ENCODE data around the gene NFIC. TPM values are rescaled to one million over a fixed set of nuclear protein-coding genes. Genes with fewer than 3 reads are reported as not detected.

The NFIC gene
- total RNA-seq, 1 experiment from 2014 or later, result 8.0 TPM

GRCh38 chr19:3407556-3408516, 41.5 kb downstream of the NFIC start:
- no peaks in the 10 kb centered on the region for H3K27me3 ChIP-seq (ENCODE audit: insufficient read depth, low read length)
- no peak overlapping the region for H3K9ac ChIP-seq (ENCODE audit: extremely low read depth, insufficient read length, low read length)
- H3K14ac ChIP-seq (ENCODE audit: insufficient read depth, low read length), result no peak overlapping the region
- no peak overlapping the region for H3T11ph ChIP-seq (ENCODE audit: low read length)
- DNase-seq, result no peak
- H3K27ac ChIP-seq (ENCODE audit: insufficient read length, low read depth, low read length), result no peak overlapping the region
- no peak overlapping the region for H3K18ac ChIP-seq (ENCODE audit: insufficient read length, low read depth, low read length)
- no peak overlapping the region for H2BK120ac ChIP-seq (ENCODE audit: low read depth, low read length, poor library complexity, severe bottlenecking)
- H3K4ac ChIP-seq (ENCODE audit: low read depth, low read length), result no peak overlapping the region
- WGBS (ENCODE audit: extremely low coverage, insufficient read length, low lambda C conversion rate), result no CpG with 5 or more reads among the region's 27 CpGs
- no peaks in the 10 kb centered on the region; a peak in 1 of 5 replicates for H3K9me3 Mint-ChIP-seq
- H3K36me3 Mint-ChIP-seq (ENCODE audit: insufficient read depth in 1 of 3, low read depth in 3 of 3), result no peaks in the 10 kb centered on the region
- no peaks in the 10 kb centered on the region for H3K23me2 ChIP-seq (ENCODE audit: insufficient read length, low read depth, low read length, poor library complexity, severe bottlenecking)
- H3K4me3 Mint-ChIP-seq, result no peak overlapping the region
- H3K23ac ChIP-seq (ENCODE audit: insufficient read length, low read depth, low read length), result no peak overlapping the region
- no peak overlapping the region for H2BK15ac ChIP-seq (ENCODE audit: low read depth, low read length)
- no peaks in the 10 kb centered on the region for H3K4me1 ChIP-seq (ENCODE audit: insufficient read depth, low read length)
- H4K91ac ChIP-seq (ENCODE audit: insufficient read length, low read depth, low read length), result no peak overlapping the region
- no peak overlapping the region for H3K4me2 ChIP-seq (ENCODE audit: insufficient read depth, insufficient read length, low read length)
- no peaks in the 10 kb centered on the region for H3K79me1 ChIP-seq (ENCODE audit: insufficient read depth, low read depth, low read length, poor library complexity, severe bottlenecking)
- no peak overlapping the region for H2BK12ac ChIP-seq (ENCODE audit: insufficient read length, low read depth, low read length)
- TF ChIP-seq CTCF (conservative IDR thresholded peaks at IDR 0.05), result no peak
- H4K5ac ChIP-seq (ENCODE audit: insufficient read length, low read depth, low read length), result no peak overlapping the region
- no peaks in the 10 kb centered on the region for H3K9me3 ChIP-seq (ENCODE audit: control insufficient read depth, low read depth, low read length)
- no peak overlapping the region for H2AFZ ChIP-seq (ENCODE audit: low read length)
- H4K20me1 ChIP-seq (ENCODE audit: control insufficient read depth, insufficient read depth, insufficient read length), result no peaks in the 10 kb centered on the region
- no peaks in the 10 kb centered on the region for H3K79me2 ChIP-seq (ENCODE audit: insufficient read depth, low read length)
- no peak overlapping the region for H2BK20ac ChIP-seq (ENCODE audit: low read depth, low read length, poor library complexity, severe bottlenecking)
- no peak overlapping the region for H3K56ac ChIP-seq (ENCODE audit: insufficient read length, low read depth, low read length)
- peaks cover 3 to 11% of the 10 kb centered on the region in 2 experiments for H3K4me1 Mint-ChIP-seq
- H3K27ac Mint-ChIP-seq, result peak overlapping the region in 2 of 3 experiments; percentile 21 to 56; a peak in 2 of 7 replicates
- H4K8ac ChIP-seq (replicated peaks; ENCODE audit: insufficient read length, low read depth, low read length), result no peak overlapping the region
- H2BK5ac ChIP-seq (ENCODE audit: insufficient read length, low read length), result no peak overlapping the region
- H2AK5ac ChIP-seq (ENCODE audit: insufficient read length, low read length), result no peak overlapping the region
- peaks cover 40% of the 10 kb centered on the region for H3K27me3 Mint-ChIP-seq (ENCODE audit: low read depth)
